ENCODE data around the gene IL12RB2. TPM values are rescaled to one million over a fixed set of nuclear protein-coding genes. Genes with fewer than 3 reads are reported as not detected.

The IL12RB2 gene
- total RNA-seq, 1 donor, result not detected

GRCh38 chr1:67335411-67335810, 27.7 kb downstream of the IL12RB2 start:
- H3K4me3 ChIP-seq (ENCODE audit: insufficient read depth, low read length), result no peak overlapping the region

GRCh38 chr1:67336157-67336556, 28.5 kb downstream of the IL12RB2 start:
- Histone ChIP-seq H3K79me2 (ENCODE audit: insufficient read depth, low read length) (no peaks in the 10 kb centered on the region), H3K36me3 (ENCODE audit: insufficient read depth, low read length) (no peaks in the 10 kb centered on the region), H4K20me1 (ENCODE audit: insufficient read depth, low read length) (no peaks in the 10 kb centered on the region), H3K27me3 (ENCODE audit: insufficient read depth, low read length) (no peaks in the 10 kb centered on the region), H3K27ac (ENCODE audit: low read depth, low read length) (no peak overlapping the region), H3K4me1 (ENCODE audit: insufficient read depth, low read length) (peaks cover 13% of the 10 kb centered on the region), H2AFZ (ENCODE audit: low read length) (no peak overlapping the region), H3K4me3 (ENCODE audit: insufficient read depth, low read length) (no peak overlapping the region), H3K4me2 (ENCODE audit: insufficient read depth, low read length) (no peak overlapping the region), H3K9me3 (ENCODE audit: low read depth, low read length) (no peaks in the 10 kb centered on the region)
- DNase-seq (ENCODE audit: insufficient read length, low spot score, missing footprints), result no peak
- no peak for TF ChIP-seq CTCF (IDR thresholded peaks at IDR 0.05; ENCODE audit: extremely low read depth, low read depth, low read length)

More at GRCh38 chr1:67335411-67335810, 27.7 kb downstream of the IL12RB2 start:
- Histone ChIP-seq H3K9me3 (ENCODE audit: low read depth, low read length) (no peaks in the 10 kb centered on the region), H3K36me3 (ENCODE audit: insufficient read depth, low read length) (no peaks in the 10 kb centered on the region), H3K27me3 (ENCODE audit: insufficient read depth, low read length) (no peaks in the 10 kb centered on the region), H3K4me2 (ENCODE audit: insufficient read depth, low read length) (no peak overlapping the region), H3K79me2 (ENCODE audit: insufficient read depth, low read length) (no peaks in the 10 kb centered on the region), H3K4me1 (ENCODE audit: insufficient read depth, low read length) (peaks cover 10% of the 10 kb centered on the region), H2AFZ (ENCODE audit: low read length) (no peak overlapping the region), H3K27ac (ENCODE audit: low read depth, low read length) (no peak overlapping the region), H4K20me1 (ENCODE audit: insufficient read depth, low read length) (no peaks in the 10 kb centered on the region)
- no peak for TF ChIP-seq CTCF (IDR thresholded peaks at IDR 0.05; ENCODE audit: extremely low read depth, low read depth, low read length)
- DNase-seq (ENCODE audit: insufficient read length, low spot score, missing footprints), result no peak

GRCh38 chr1:67336783-67337182, 29.1 kb downstream of the IL12RB2 start:
- no peak overlapping the region for H3K27ac ChIP-seq (ENCODE audit: low read depth, low read length)
- peaks cover 13% of the 10 kb centered on the region for H3K4me1 ChIP-seq (ENCODE audit: insufficient read depth, low read length)
- no peaks in the 10 kb centered on the region for H3K79me2 ChIP-seq (ENCODE audit: insufficient read depth, low read length)
- no peaks in the 10 kb centered on the region for H3K9me3 ChIP-seq (ENCODE audit: low read depth, low read length)
- H2AFZ ChIP-seq (ENCODE audit: low read length), result no peak overlapping the region
- H3K36me3 ChIP-seq (ENCODE audit: insufficient read depth, low read length), result no peaks in the 10 kb centered on the region
- H4K20me1 ChIP-seq (ENCODE audit: insufficient read depth, low read length), result no peaks in the 10 kb centered on the region
- DNase-seq (ENCODE audit: insufficient read length, low spot score, missing footprints), result no peak
- no peak overlapping the region for H3K4me3 ChIP-seq (ENCODE audit: insufficient read depth, low read length)
- no peaks in the 10 kb centered on the region for H3K27me3 ChIP-seq (ENCODE audit: insufficient read depth, low read length)
- TF ChIP-seq CTCF (IDR thresholded peaks at IDR 0.05; ENCODE audit: extremely low read depth, low read depth, low read length), result no peak
- H3K4me2 ChIP-seq (ENCODE audit: insufficient read depth, low read length), result no peak overlapping the region

- H3K36me3 ChIP-seq (ENCODE audit: insufficient read depth, low read length), result no peaks in the 10 kb centered on the region
- no peak overlapping the region for H3K4me2 ChIP-seq (ENCODE audit: insufficient read depth, low read length)
- no peaks in the 10 kb centered on the region for H3K79me2 ChIP-seq (ENCODE audit: insufficient read depth, low read length)
- peaks cover 13% of the 10 kb centered on the region for H3K4me1 ChIP-seq (ENCODE audit: insufficient read depth, low read length)
- no peak overlapping the region for H3K4me3 ChIP-seq (ENCODE audit: insufficient read depth, low read length)
- no peak overlapping the region for H2AFZ ChIP-seq (ENCODE audit: low read length)
- H4K20me1 ChIP-seq (ENCODE audit: insufficient read depth, low read length), result no peaks in the 10 kb centered on the region
- H3K27ac ChIP-seq (ENCODE audit: low read depth, low read length), result no peak overlapping the region
- no peaks in the 10 kb centered on the region for H3K27me3 ChIP-seq (ENCODE audit: insufficient read depth, low read length)
- no peak for DNase-seq (ENCODE audit: insufficient read length, low spot score, missing footprints)
- TF ChIP-seq CTCF (IDR thresholded peaks at IDR 0.05; ENCODE audit: extremely low read depth, low read depth, low read length), result no peak
- H3K9me3 ChIP-seq (ENCODE audit: low read depth, low read length), result no peaks in the 10 kb centered on the region
Observed at GRCh38 chr1:67338642-67339041, 31.0 kb downstream of the IL12RB2 start.

Data from osteoblast (primary cell).